ENCODE measurements around the gene CALML4.
"Not testable (repeated sequence)": the region's sequence is repeated elsewhere in the genome, so short reads cannot be mapped to it uniquely, and the experiment has no call there.

Gene CALML4

GRCh38 chr15:68225442-68225841 lies 20.3 kb upstream of the CALML4 start:
- not testable (repeated sequence) for DNase-seq

GRCh38 chr15:68224546-68225250 lies 19.6 kb upstream of the CALML4 start:
- no peak for DNase-seq

- no peak for DNase-seq
Observed at GRCh38 chr15:68224108-68224507, 19.0 kb upstream of the CALML4 start.

GRCh38 chr15:68223171-68223570 lies 18.0 kb upstream of the CALML4 start:
- DNase-seq, result no peak

- DNase-seq, result not testable (repeated sequence)
Observed at GRCh38 chr15:68222432-68222743, 17.3 kb upstream of the CALML4 start.

GRCh38 chr15:68221530-68222431 lies 16.6 kb upstream of the CALML4 start:
- DNase-seq, result not testable (repeated sequence)

GRCh38 chr15:68220967-68221366 lies 15.8 kb upstream of the CALML4 start:
- DNase-seq, result no peak

- DNase-seq, result no peak
Observed at GRCh38 chr15:68220489-68220888, 15.4 kb upstream of the CALML4 start.

GRCh38 chr15:68218847-68219798 lies 14.0 kb upstream of the CALML4 start:
- DNase-seq, result no peak

GRCh38 chr15:68218331-68218730 lies 13.2 kb upstream of the CALML4 start:
- no peak for DNase-seq

- DNase-seq, result no peak
Observed at GRCh38 chr15:68217341-68217740, 12.2 kb upstream of the CALML4 start.

- DNase-seq, result no peak
Observed at GRCh38 chr15:68214838-68215254, 9.7 kb upstream of the CALML4 start.

GRCh38 chr15:68213991-68214837 lies 9.1 kb upstream of the CALML4 start:
- DNase-seq, result no peak

- DNase-seq, result not testable (repeated sequence)
Observed at GRCh38 chr15:68213491-68213845, 8.3 kb upstream of the CALML4 start.

- DNase-seq, result no peak
Observed at GRCh38 chr15:68211656-68212320, 6.7 kb upstream of the CALML4 start.

GRCh38 chr15:68210821-68211655 lies 5.9 kb upstream of the CALML4 start:
- DNase-seq, result peak in 55 of 56 donors; percentile 31 to 92 (median 75)

- no peak for DNase-seq
Observed at GRCh38 chr15:68210409-68210756, 5.3 kb upstream of the CALML4 start.

GRCh38 chr15:68209735-68210408 lies 4.7 kb upstream of the CALML4 start:
- DNase-seq, result no peak

GRCh38 chr15:68209272-68209671 lies 4.1 kb upstream of the CALML4 start:
- no peak for DNase-seq

All from amygdala (tissue), 56 donors.